ENCODE measurements around the gene CCNL1.

CCNL1 gene

GRCh38 chr3:157102098-157102497, 57.8 kb downstream of the CCNL1 start:
- DNase-seq, result no peak

GRCh38 chr3:157101486-157101885, 58.5 kb downstream of the CCNL1 start:
- no peak for DNase-seq

GRCh38 chr3:157100608-157101396, 59.1 kb downstream of the CCNL1 start:
- DNase-seq, result no peak

GRCh38 chr3:157100096-157100477, 59.9 kb downstream of the CCNL1 start:
- no peak for DNase-seq

- DNase-seq, result no peak
Measured at GRCh38 chr3:157099326-157100095, 60.4 kb downstream of the CCNL1 start.

GRCh38 chr3:157098823-157099185, 61.1 kb downstream of the CCNL1 start:
- no peak for DNase-seq

- no peak for DNase-seq
Measured at GRCh38 chr3:157098121-157098822, 61.7 kb downstream of the CCNL1 start.
